ENCODE measurements around the gene CDH23. TPM values are rescaled to one million over a fixed set of nuclear protein-coding genes. Genes with fewer than 3 reads are reported as not detected.
A peak's percentile ranks its signal among the peaks of the same experiment; 100 is the strongest.

CDH23 gene
- total and polyA plus RNA-seq, 8 donors = 1.8 to 22.8 (median 3.0) TPM

- no peak for DNase-seq
- ATAC-seq = no peak
- intact Hi-C loops (cut with DNase I) = no loop called here
- TF ChIP-seq CTCF (IDR thresholded peaks at IDR 0.05) = no peak
- H3K9me3 ChIP-seq = no peaks in the 10 kb centered on the region
- H3K27me3 ChIP-seq = no peaks in the 10 kb centered on the region
- peak overlapping the region in 1 of 2 donors; percentile 13 for H3K27ac ChIP-seq
- H3K36me3 ChIP-seq = no peaks in the 10 kb centered on the region
- H3K4me3 ChIP-seq = no peak overlapping the region
- peaks cover 13 to 21% of the 10 kb centered on the region in 2 donors for H3K4me1 ChIP-seq
Measured at GRCh38 chr10:71601273-71601672, 204.6 kb downstream of the CDH23 start.

- no peak for DNase-seq
- H3K9me3 ChIP-seq = no peaks in the 10 kb centered on the region
- no peaks in the 10 kb centered on the region for H3K27me3 ChIP-seq
- H3K4me3 ChIP-seq = no peak overlapping the region
- intact Hi-C loops (cut with DNase I) = no loop called here
- peaks cover 10 to 13% of the 10 kb centered on the region in 2 donors for H3K4me1 ChIP-seq
- no peak for ATAC-seq
- H3K36me3 ChIP-seq = no peaks in the 10 kb centered on the region
- TF ChIP-seq CTCF (IDR thresholded peaks at IDR 0.05) = no peak
- no peak overlapping the region for H3K27ac ChIP-seq
Measured at GRCh38 chr10:71603150-71603549, 206.4 kb downstream of the CDH23 start.

GRCh38 chr10:71603754-71604153 is 207.0 kb downstream of the CDH23 start:
- H3K9me3 ChIP-seq = no peaks in the 10 kb centered on the region
- intact Hi-C loops (cut with DNase I) = no loop called here
- H3K27ac ChIP-seq = no peak overlapping the region
- ATAC-seq = no peak
- H3K27me3 ChIP-seq = no peaks in the 10 kb centered on the region
- no peak for DNase-seq
- no peak overlapping the region for H3K4me3 ChIP-seq
- H3K36me3 ChIP-seq = no peaks in the 10 kb centered on the region
- no peak for TF ChIP-seq CTCF (IDR thresholded peaks at IDR 0.05)
- peaks cover 4 to 7% of the 10 kb centered on the region in 2 donors for H3K4me1 ChIP-seq

- ATAC-seq (no peak), DNase-seq (no peak)
- Histone ChIP-seq H3K27ac (no peak overlapping the region), H3K27me3 (no peaks in the 10 kb centered on the region), H3K36me3 (no peaks in the 10 kb centered on the region), H3K9me3 (no peaks in the 10 kb centered on the region), H3K4me3 (no peak overlapping the region), H3K4me1 (peaks cover 0 to 4% of the 10 kb centered on the region in 2 donors)
- intact Hi-C loops (cut with DNase I) = no loop called here
- TF ChIP-seq CTCF (IDR thresholded peaks at IDR 0.05) = no peak
Measured at GRCh38 chr10:71604324-71605018, 207.8 kb downstream of the CDH23 start.

GRCh38 chr10:71605263-71605962 is 208.7 kb downstream of the CDH23 start:
- intact Hi-C loops (cut with DNase I) = no loop called here
- H3K4me1 ChIP-seq = peaks cover 0 to 4% of the 10 kb centered on the region in 2 donors
- no peaks in the 10 kb centered on the region for H3K27me3 ChIP-seq
- no peak overlapping the region for H3K27ac ChIP-seq
- TF ChIP-seq CTCF (IDR thresholded peaks at IDR 0.05) = no peak
- H3K4me3 ChIP-seq = no peak overlapping the region
- no peaks in the 10 kb centered on the region for H3K36me3 ChIP-seq
- DNase-seq (no peak), ATAC-seq (no peak)
- no peaks in the 10 kb centered on the region for H3K9me3 ChIP-seq
